ENCODE results near the gene NHEJ1.

NHEJ1 gene

DNA sequence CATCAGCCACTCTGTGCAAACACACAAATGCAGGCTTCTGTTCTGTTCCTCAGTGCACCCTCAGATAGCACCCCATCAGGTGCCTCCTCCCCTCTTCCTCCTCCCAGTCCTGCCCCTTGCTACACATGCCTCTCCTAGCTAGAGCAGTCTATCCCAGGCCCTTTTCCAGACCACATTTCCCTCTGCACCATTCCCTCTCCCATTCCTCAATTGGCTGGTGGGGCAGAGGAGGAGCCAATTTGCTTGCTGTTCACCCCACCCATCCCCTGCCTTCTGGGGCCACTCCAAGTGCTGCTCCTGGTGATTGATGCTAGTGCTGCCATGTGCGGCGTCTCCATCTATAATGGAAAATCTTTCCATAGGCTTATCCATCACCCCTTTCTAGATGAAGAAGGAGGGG lies 124.7 kb downstream of the NHEJ1 start:
- no peak for FAIRE-seq
- TF ChIP-seq TAF1 (IDR thresholded peaks at IDR 0.05; ENCODE audit: borderline replicate concordance, low read depth, low read length) (no peak), POLR2A (IDR thresholded peaks at IDR 0.05; ENCODE audit: low read depth, low read length) (no peak), POLR2AphosphoS5 (IDR thresholded peaks at IDR 0.05; ENCODE audit: low read depth, low read length) (no peak)
- no peak for DNase-seq (ENCODE audit: insufficient read length)

DNA sequence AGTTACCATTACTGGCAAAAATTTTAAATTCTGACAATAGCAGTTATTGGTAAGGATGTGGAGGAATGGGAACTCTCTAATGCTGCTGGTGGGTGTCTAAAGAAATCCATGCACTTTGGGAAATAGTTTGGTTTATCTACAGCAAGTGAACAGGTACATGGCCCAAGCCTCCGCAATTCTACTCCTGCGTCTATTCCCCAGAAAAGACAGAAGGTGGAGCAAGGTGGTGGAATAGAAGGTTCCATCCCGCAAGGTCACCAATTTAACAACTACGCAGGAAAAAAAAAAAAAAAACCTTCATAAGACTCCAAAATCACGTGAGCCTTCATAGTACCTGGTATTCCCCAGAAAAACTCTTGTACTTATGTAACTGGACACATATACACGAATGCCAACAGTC lies 125.8 kb downstream of the NHEJ1 start:
- TF ChIP-seq POLR2A (IDR thresholded peaks at IDR 0.05; ENCODE audit: low read depth, low read length): no peak
- no peak for TF ChIP-seq POLR2AphosphoS5 (IDR thresholded peaks at IDR 0.05; ENCODE audit: low read depth, low read length)
- TF ChIP-seq TAF1 (IDR thresholded peaks at IDR 0.05; ENCODE audit: borderline replicate concordance, low read depth, low read length): no peak
- FAIRE-seq: no peak
- no peak for DNase-seq (ENCODE audit: insufficient read length)

DNA sequence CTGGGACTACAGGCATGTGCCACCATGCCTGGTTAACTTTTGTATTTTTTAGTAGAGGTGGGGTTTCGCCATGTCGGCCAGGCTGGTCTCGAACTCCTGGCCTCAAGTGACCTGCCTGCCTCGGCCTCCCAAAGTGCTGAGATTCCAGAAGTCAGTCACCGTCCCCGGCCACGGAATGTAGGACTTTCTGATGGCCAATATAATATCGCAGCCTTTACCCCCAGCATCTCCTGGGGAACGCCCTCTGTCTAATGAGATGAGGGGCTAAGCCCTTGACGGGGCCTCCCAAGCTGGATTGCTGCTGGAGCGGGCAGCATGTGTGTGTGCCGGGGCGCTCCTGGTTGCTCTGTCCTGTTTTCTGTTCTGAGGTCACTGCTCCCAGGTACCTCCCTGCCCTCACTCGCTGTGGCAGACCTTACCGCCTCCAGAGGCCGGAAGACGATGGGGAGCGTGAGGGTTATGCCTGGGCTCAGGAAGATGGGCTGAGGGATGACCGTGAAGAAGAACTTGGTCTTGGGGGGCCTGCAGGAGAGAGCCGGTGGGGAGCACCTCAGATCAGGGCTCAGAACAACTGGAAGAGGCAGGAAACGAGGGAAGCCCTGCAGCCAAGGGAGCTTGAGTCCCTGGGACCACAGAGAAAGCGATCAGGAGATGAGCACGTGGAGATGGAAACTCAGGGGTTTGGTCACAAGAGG lies 128.4 kb downstream of the NHEJ1 start:
- no peak for DNase-seq (ENCODE audit: insufficient read length)
- no peak for FAIRE-seq
- no peak for TF ChIP-seq POLR2AphosphoS5 (IDR thresholded peaks at IDR 0.05; ENCODE audit: low read depth, low read length)
- TF ChIP-seq POLR2A (IDR thresholded peaks at IDR 0.05; ENCODE audit: low read depth, low read length): no peak
- no peak for TF ChIP-seq TAF1 (IDR thresholded peaks at IDR 0.05; ENCODE audit: borderline replicate concordance, low read depth, low read length)

- DNase-seq (ENCODE audit: insufficient read length): no peak
- TF ChIP-seq TAF1 (IDR thresholded peaks at IDR 0.05; ENCODE audit: borderline replicate concordance, low read depth, low read length) (no peak), POLR2AphosphoS5 (IDR thresholded peaks at IDR 0.05; ENCODE audit: low read depth, low read length) (no peak), POLR2A (IDR thresholded peaks at IDR 0.05; ENCODE audit: low read depth, low read length) (no peak)
- no peak for FAIRE-seq
Measured at GRCh38 chr2:219031005-219031738, 129.4 kb downstream of the NHEJ1 start.

DNA sequence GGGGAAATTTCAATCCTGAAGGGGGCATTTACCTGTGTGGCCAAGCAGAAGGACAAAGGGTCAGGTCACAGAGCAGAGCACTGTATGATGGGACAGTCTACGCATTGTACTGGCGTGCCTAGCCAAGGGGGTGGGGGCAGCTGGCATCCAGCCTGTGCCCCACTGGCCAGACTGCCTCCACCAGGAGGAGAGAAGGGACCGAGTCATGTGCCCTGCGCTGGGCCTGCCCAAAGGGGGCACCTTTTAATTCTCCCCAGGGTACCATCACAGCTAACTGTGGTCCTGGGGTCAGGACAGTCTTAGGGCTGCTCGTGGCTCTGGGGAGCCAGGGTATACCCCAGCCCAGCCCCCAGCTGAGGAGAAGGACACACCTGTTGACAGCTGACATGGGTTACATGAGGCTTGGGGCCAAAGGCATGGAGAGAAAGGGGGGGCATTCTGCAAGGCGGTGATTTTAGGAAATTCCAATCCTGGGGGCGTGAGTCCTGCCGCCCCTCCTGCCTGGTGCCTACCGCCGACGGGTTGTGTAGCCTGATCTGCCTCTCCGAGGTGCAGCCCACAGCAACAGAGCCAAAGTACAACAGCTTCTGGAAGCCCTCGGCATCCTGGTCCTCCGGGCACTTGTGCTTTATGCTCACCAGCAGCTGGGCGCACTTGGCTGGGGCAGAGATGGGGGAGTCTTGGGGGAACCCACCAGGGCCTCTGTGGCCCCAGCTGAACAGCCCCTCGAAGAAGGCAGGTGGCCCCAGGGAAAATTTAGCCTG lies 130.3 kb downstream of the NHEJ1 start:
- DNase-seq (ENCODE audit: insufficient read length) (no peak), FAIRE-seq (no peak)
- no peak for TF ChIP-seq POLR2A (IDR thresholded peaks at IDR 0.05; ENCODE audit: low read depth, low read length)
- TF ChIP-seq POLR2AphosphoS5 (IDR thresholded peaks at IDR 0.05; ENCODE audit: low read depth, low read length): no peak
- no peak for TF ChIP-seq TAF1 (IDR thresholded peaks at IDR 0.05; ENCODE audit: borderline replicate concordance, low read depth, low read length)

DNA sequence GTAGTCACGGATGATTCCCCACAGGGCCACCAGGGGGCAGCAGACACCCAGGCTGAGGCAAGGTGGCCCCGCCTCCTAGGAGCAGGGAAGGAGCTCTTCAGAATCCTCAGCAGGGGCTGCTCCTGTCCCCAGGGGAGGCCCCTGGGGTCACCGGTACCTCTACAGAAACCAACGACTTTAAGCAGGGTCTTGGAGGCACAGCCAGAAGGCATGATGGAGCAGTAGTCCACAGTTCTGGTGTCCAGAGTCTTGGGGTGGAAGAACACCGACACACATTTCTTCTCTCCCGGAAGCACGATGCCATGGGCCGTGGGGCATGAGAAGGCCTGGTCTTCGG lies 130.8 kb downstream of the NHEJ1 start:
- DNase-seq (ENCODE audit: insufficient read length) (peak; percentile 75), FAIRE-seq (peak; percentile 91)
- TF ChIP-seq TAF1 (IDR thresholded peaks at IDR 0.05; ENCODE audit: borderline replicate concordance, low read depth, low read length) (no peak), POLR2AphosphoS5 (IDR thresholded peaks at IDR 0.05; ENCODE audit: low read depth, low read length) (no peak), POLR2A (IDR thresholded peaks at IDR 0.05; ENCODE audit: low read depth, low read length) (no peak)

DNA sequence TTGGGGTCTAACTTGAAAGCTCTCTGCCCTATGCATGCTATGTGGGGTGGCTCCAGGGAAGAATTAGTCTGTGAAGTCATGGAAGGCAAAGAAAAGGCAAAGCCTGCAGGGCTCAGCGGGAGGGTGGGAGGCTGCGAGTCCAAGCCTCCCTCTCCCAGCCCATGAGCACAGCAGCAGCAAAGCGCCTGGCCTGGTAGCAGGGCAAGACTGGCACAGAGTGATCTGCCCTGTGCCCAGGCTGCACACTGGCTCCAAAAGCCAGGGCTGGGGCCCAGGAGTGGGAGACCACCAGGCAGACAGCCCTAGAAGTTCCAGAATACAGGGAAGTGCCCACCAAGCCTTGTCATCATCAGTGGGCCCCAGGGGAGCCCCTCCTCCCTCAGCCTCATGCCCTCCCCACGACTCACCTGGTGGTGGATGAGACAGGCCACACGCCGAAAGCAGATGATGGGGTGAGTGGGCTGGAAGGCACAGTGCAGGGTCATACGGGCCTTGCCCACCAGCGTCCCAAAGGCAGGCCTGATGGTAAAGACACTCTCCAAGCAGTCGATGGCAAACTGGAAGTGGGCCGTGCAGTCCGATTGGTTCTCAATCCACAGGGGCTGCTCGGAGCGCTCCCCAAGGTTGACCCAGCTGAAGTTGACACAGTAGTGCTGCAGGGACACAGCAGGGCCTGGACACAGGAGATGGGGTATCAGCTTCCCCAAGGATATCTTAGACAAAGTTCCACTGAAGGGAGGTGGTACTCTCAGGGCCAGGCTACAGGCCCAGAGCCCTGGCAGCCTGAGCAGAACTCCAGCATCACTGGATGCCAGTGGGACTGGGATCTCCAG lies 131.4 kb downstream of the NHEJ1 start:
- DNase-seq (ENCODE audit: insufficient read length) (no peak), FAIRE-seq (no peak)
- no peak for TF ChIP-seq POLR2A (IDR thresholded peaks at IDR 0.05; ENCODE audit: low read depth, low read length)
- no peak for TF ChIP-seq TAF1 (IDR thresholded peaks at IDR 0.05; ENCODE audit: borderline replicate concordance, low read depth, low read length)
- TF ChIP-seq POLR2AphosphoS5 (IDR thresholded peaks at IDR 0.05; ENCODE audit: low read depth, low read length): no peak

DNA sequence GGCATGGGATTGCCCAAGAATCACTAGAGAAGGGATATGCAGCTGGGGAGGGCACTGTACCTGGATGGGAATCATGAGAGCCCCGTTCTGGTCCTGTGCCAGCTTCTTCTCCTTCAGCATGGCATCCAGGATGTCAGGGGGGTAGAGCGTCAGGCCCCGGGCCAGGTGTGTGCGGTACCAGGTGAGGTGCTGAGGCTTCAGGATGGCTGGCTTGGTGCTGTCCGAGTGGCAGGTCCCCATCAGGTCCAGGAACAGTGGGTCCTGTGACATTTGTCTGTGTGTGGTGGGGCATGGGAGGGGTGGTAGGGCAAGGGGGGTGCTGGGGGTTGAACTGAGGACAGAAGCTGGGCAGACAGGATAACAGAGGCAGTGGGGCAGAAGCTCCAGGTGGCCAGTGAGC lies 132.5 kb downstream of the NHEJ1 start:
- DNase-seq (ENCODE audit: insufficient read length) (no peak), FAIRE-seq (no peak)
- TF ChIP-seq POLR2AphosphoS5 (IDR thresholded peaks at IDR 0.05; ENCODE audit: low read depth, low read length): no peak
- TF ChIP-seq POLR2A (IDR thresholded peaks at IDR 0.05; ENCODE audit: low read depth, low read length): no peak
- no peak for TF ChIP-seq TAF1 (IDR thresholded peaks at IDR 0.05; ENCODE audit: borderline replicate concordance, low read depth, low read length)

DNA sequence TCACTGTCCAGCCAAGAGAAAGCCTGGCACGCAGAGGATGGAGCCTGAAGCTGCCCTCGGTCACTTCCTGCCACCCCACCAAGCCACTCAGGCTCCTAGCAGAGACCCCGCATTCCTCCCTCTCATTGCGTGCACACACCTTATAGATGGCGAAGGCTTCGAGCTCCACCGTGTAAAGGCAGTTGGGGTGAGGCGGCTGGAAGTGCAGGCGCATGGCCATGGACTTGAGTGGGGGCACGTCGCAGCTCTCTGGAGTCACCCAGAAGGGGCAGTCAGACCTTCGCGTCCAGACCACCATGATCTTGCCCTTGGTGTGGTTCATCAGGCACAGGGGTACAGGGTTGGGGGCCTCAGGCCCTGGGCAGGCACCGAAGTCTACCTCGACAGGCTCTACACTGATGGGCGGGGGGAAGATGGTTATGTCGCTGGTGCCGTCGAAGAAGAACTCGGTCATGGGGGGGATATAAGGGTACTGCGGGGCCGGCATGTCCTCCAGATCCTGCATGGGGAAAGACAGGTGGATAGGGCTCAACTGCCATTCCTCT lies 133.0 kb downstream of the NHEJ1 start:
- no peak for TF ChIP-seq POLR2A (IDR thresholded peaks at IDR 0.05; ENCODE audit: low read depth, low read length)
- TF ChIP-seq TAF1 (IDR thresholded peaks at IDR 0.05; ENCODE audit: borderline replicate concordance, low read depth, low read length): no peak
- no peak for TF ChIP-seq POLR2AphosphoS5 (IDR thresholded peaks at IDR 0.05; ENCODE audit: low read depth, low read length)
- FAIRE-seq (no peak), DNase-seq (ENCODE audit: insufficient read length) (no peak)

- TF ChIP-seq POLR2AphosphoS5 (IDR thresholded peaks at IDR 0.05; ENCODE audit: low read depth, low read length) (no peak), POLR2A (IDR thresholded peaks at IDR 0.05; ENCODE audit: low read depth, low read length) (no peak), TAF1 (IDR thresholded peaks at IDR 0.05; ENCODE audit: borderline replicate concordance, low read depth, low read length) (no peak)
- no peak for FAIRE-seq
- no peak for DNase-seq (ENCODE audit: insufficient read length)
Measured at GRCh38 chr2:219026946-219027345, 133.7 kb downstream of the NHEJ1 start.
